ENCODE data around the gene AGO4.

The AGO4 gene

DNA sequence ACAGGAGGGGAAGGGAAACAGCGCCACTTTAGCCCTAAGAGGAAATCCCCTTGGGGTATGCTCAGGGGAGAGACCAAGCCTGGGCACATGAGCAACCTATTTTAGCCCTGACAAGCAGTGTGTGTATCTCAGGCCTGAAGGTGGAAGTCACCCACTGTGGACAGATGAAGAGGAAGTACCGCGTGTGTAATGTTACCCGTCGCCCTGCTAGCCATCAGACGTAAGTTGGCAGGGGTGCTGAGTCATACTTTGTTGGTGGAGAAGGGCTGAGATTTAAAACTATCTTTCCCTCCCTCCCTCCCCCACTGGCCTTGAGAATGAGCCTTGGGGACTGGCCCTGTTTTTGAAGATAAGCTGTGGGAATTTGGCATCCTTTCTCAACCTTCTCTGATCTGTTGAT is 86.4 kb downstream of the AGO4 start:
- TF ChIP-seq, protein P1, sequence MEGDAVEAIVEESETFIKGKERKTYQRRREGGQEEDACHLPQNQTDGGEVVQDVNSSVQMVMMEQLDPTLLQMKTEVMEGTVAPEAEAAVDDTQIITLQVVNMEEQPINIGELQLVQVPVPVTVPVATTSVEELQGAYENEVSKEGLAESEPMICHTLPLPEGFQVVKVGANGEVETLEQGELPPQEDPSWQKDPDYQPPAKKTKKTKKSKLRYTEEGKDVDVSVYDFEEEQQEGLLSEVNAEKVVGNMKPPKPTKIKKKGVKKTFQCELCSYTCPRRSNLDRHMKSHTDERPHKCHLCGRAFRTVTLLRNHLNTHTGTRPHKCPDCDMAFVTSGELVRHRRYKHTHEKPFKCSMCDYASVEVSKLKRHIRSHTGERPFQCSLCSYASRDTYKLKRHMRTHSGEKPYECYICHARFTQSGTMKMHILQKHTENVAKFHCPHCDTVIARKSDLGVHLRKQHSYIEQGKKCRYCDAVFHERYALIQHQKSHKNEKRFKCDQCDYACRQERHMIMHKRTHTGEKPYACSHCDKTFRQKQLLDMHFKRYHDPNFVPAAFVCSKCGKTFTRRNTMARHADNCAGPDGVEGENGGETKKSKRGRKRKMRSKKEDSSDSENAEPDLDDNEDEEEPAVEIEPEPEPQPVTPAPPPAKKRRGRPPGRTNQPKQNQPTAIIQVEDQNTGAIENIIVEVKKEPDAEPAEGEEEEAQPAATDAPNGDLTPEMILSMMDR (IDR thresholded peaks at IDR 0.05; ENCODE audit: low read depth, low read length) = no peak
- no peak overlapping the region for H3K4me3 ChIP-seq (ENCODE audit: low read depth, low read length)
- DNase-seq (ENCODE audit: low read depth, low spot score) = peak; percentile 33
- in situ Hi-C loops (cut with HindIII; ENCODE audit: low sequenced_read_pairs) = no loop called here

DNA sequence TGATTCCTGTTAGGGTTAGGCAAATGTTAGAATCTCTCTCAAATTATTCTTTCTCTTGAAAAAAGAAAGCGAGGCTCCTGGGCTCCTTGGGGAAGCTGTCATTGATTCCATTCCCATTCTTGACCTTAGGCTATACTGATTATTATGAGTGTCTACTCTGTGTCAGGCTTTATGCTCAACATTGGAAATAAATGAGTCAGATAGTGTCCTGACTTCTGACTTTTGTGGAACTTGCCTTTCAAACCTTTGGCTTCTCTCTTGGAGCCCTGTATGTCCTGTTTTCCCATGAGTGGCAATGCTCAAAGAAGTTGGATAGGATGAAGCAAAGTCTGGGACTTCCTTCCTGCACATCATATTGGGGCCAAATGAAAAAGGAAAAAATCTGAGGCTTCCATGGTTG is 86.8 kb downstream of the AGO4 start:
- no peak for DNase-seq (ENCODE audit: low read depth, low spot score)
- H3K4me3 ChIP-seq (ENCODE audit: low read depth, low read length) = no peak overlapping the region
- TF ChIP-seq, protein P1 (IDR thresholded peaks at IDR 0.05; ENCODE audit: low read depth, low read length) = no peak
- in situ Hi-C loops (cut with HindIII; ENCODE audit: low sequenced_read_pairs) = no loop called here

DNA sequence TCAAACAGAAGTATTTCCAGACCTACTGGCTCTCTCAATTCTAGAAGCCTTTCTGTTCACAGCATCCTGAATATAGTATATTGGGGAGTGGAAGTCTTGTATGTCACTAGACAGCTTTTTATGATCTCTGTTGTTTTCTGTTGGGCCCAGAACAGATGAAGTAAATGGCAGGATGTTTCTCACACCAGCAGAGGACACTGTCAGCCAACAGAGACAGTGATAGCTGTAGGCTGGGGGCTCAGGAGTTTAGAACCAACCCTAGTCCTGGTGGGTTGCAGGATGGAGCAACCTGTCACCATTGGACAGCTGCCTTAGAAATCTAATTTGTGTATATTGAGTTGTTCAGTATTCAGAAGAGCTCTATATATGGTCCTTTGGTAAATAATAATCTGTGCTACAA is 92.1 kb downstream of the AGO4 start:
- in situ Hi-C loops (cut with HindIII; ENCODE audit: low sequenced_read_pairs) = no loop called here
- DNase-seq (ENCODE audit: low read depth, low spot score) = no peak

DNA sequence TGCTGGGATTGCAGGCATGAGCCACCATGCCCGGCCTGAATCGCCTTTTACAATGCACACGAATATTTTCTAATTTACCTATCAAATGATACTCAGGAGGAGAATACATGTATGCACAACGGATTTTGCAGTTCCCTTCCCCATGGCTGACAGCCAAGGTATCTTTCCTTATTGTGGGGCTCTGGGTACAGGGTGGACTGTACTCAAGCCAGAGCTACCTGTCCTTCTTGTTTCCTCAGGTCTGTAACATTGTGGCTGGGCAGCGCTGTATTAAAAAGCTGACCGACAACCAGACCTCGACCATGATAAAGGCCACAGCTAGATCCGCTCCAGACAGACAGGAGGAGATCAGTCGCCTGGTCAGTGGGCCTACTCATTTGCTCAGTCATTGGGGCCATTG is 93.4 kb downstream of the AGO4 start:
- TF ChIP-seq, protein P1 (IDR thresholded peaks at IDR 0.05; ENCODE audit: low read depth, low read length) = no peak
- DNase-seq (ENCODE audit: low read depth, low spot score) = no peak
- no peak overlapping the region for H3K4me3 ChIP-seq (ENCODE audit: low read depth, low read length)
- in situ Hi-C loops (cut with HindIII; ENCODE audit: low sequenced_read_pairs) = no loop called here

More for the DNA sequence above, 92.1 kb downstream of the AGO4 start:
- TF ChIP-seq, protein P1 (IDR thresholded peaks at IDR 0.05; ENCODE audit: low read depth, low read length) = no peak
- no peak overlapping the region for H3K4me3 ChIP-seq (ENCODE audit: low read depth, low read length)

DNA sequence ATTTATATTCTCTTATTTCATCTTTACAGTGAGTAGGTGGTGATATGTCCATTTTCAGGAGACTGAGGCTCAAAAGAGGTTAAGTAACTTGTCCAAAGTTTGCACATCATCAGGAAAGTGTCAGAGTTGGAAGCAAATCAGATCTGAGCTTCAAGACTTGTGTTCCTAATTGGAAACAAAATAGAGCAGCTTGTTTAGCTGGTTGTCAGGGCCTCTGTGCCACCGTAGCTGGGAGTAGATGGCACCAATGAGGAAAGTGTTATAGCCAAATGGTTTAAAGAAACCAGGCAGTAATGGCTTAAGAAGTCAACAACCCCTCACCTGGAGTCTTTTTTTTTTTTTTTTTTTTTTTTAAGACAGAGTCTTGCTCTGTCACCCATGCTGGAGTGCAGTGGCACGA is 94.9 kb downstream of the AGO4 start:
- in situ Hi-C loops (cut with HindIII; ENCODE audit: low sequenced_read_pairs) = no loop called here
- TF ChIP-seq, protein P1 (IDR thresholded peaks at IDR 0.05; ENCODE audit: low read depth, low read length) = no peak
- H3K4me3 ChIP-seq (ENCODE audit: low read depth, low read length) = no peak overlapping the region
- no peak for DNase-seq (ENCODE audit: low read depth, low spot score)
